Transverse colon (tissue), 4 donors: ENCODE data around the gene HNRNPUL1.
"Not testable (repeated sequence)": the region's sequence is repeated elsewhere in the genome, so short reads cannot be mapped to it uniquely, and the experiment has no call there.

Source experiments
- CTCF ChIP-seq, 5 experiments: fragments of 200-600 bp in 3 of 5; fragments of 450-650 bp in 2 of 5; sonication (generic) in 3 of 5; IDR thresholded peaks; 1 replicate in 2 of 5; 2 replicates in 3 of 5; pipeline ENCODE4 v1.5.1; 2016 to 2017; ENCODE audit warnings: antibody characterized with exemption in 5 of 5, inconsistent platforms in 3 of 5, mild to moderate bottlenecking in 2 of 5, moderate library complexity in 1 of 5
- POLR2A ChIP-seq: fragments of 450-650 bp; IDR thresholded peaks from one replicate; pipeline ENCODE4 v1.6.1; 2016; ENCODE audit warnings: antibody characterized with exemption, mild to moderate bottlenecking, moderate library complexity
- POLR2AphosphoS5 ChIP-seq, 3 donors: sonication (generic); formaldehyde crosslinking; IDR thresholded peaks; one replicate each; pipeline ENCODE4 v1.6.1; 2016; ENCODE audit warnings: antibody characterized with exemption in 3 of 3

DNA sequence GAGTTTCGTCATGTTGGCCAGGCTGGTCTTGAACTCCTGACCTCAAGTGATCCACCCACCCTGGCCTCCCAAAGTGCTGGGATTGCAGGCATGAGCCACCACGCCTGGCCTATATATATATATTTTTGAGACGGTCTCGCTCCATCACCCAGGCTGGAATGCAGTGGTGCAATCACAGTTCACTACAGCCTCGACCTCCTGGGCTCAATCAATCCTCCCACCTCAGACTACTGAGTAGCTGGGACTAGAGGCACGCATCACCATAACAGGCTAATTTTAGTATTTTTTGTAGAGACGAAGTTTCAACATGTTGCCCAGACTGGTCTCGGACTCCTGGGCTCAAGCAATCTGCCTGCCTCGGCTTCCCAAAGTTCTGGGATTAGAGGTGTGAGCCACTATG is 82.7 kb downstream of the HNRNPUL1 start:
- not testable (repeated sequence) for TF ChIP-seq CTCF (IDR thresholded peaks at IDR 0.05); POLR2AphosphoS5 (IDR thresholded peaks at IDR 0.05); POLR2A
